CD14-positive monocyte (primary cell): ENCODE results near the gene CSRP1. TPM values are rescaled to one million over a fixed set of nuclear protein-coding genes. Genes with fewer than 3 reads are reported as not detected.
A peak's percentile ranks its signal among the peaks of the same experiment; 100 is the strongest.

Experiments
- DNase-seq, 3 donors: peaks; one replicate each; pipeline ENCODE4 v3.0.0-alpha.2; 2011 to 2022
- H2AFZ ChIP-seq: 2 replicates; pipeline ENCODE4 v1.6.0; 2012; ENCODE audit warnings: mild to moderate bottlenecking, low read depth, low read length, inconsistent platforms; ENCODE audit not compliant: insufficient read depth, poor library complexity, severe bottlenecking
- H3K27ac ChIP-seq, 2 donors: 1 replicate in 1 of 2; 2 replicates in 1 of 2; pipeline ENCODE4 v1.5.1; 2012 to 2013; ENCODE audit warnings: low read length in 2 of 2, control low read depth in 1 of 2, inconsistent platforms in 1 of 2, low read depth in 1 of 2, mild to moderate bottlenecking in 1 of 2
- H3K27me3 ChIP-seq, 2 donors: one replicate each; pipeline versions ENCODE4 v1.6.0 to v1.6.1; 2011 to 2013; ENCODE audit warnings: low read length in 2 of 2; ENCODE audit not compliant: control insufficient read depth in 2 of 2, insufficient read depth in 2 of 2
- H3K36me3 ChIP-seq, 2 donors: replicated peaks in 1 of 2; 1 replicate in 1 of 2; 2 replicates in 1 of 2; pipeline versions ENCODE4 v1.5.1 to v1.6.1; 2012 to 2013; ENCODE audit warnings: low read length in 2 of 2, control low read depth in 1 of 2, inconsistent platforms in 1 of 2, mild to moderate bottlenecking in 1 of 2; ENCODE audit not compliant: insufficient read depth in 2 of 2, control insufficient read depth in 1 of 2
- H3K4me1 ChIP-seq, 2 donors: 1 replicate in 1 of 2; 2 replicates in 1 of 2; pipeline versions ENCODE4 v1.5.1 to v1.6.1; 2012 to 2013; ENCODE audit warnings: low read length in 2 of 2, control low read depth in 1 of 2, inconsistent platforms in 1 of 2, mild to moderate bottlenecking in 1 of 2, moderate library complexity in 1 of 2; ENCODE audit not compliant: insufficient read depth in 2 of 2, control insufficient read depth in 1 of 2
- H3K4me2 ChIP-seq: replicated peaks from 2 replicates; pipeline ENCODE3; 2012; ENCODE audit warnings: low read length, moderate library complexity, mild to moderate bottlenecking; ENCODE audit not compliant: poor library complexity, severe bottlenecking; ENCODE audit errors: extremely low read depth
- H3K4me3 ChIP-seq, 3 experiments: fragments of 200-600 bp in 1 of 3; sonication (generic) in 1 of 3; replicated peaks in 1 of 3; 1 replicate in 2 of 3; 2 replicates in 1 of 3; pipeline ENCODE4 v1.5.1; 2011 to 2013; ENCODE audit warnings: low read length in 3 of 3, mild to moderate bottlenecking in 3 of 3, control low read depth in 2 of 3, low read depth in 2 of 3, inconsistent platforms in 1 of 3, moderate library complexity in 1 of 3
- H3K79me2 ChIP-seq: 2 replicates; pipeline ENCODE4 v1.6.0; 2012; ENCODE audit warnings: mild to moderate bottlenecking, control low read depth, inconsistent platforms, low read length, moderate library complexity; ENCODE audit not compliant: insufficient read depth
- H3K9ac ChIP-seq: 2 replicates; pipeline ENCODE4 v1.6.0; 2017; ENCODE audit warnings: low read length, mild to moderate bottlenecking; ENCODE audit not compliant: insufficient read depth, poor library complexity, severe bottlenecking
- H3K9me3 ChIP-seq, 2 donors: replicated peaks in 1 of 2; 1 replicate in 1 of 2; 2 replicates in 1 of 2; pipeline versions ENCODE4 v1.5.1 to v1.6.1; 2012 to 2013; ENCODE audit warnings: low read length in 2 of 2, control low read depth in 1 of 2; ENCODE audit not compliant: control insufficient read depth in 1 of 2, insufficient read depth in 1 of 2
- H4K20me1 ChIP-seq: 2 replicates; pipeline ENCODE4 v1.6.0; 2012; ENCODE audit warnings: mild to moderate bottlenecking, low read length, control low read depth, moderate library complexity; ENCODE audit not compliant: insufficient read depth
- H3K27ac Mint-ChIP-seq, 7 donors: one replicate each; pipeline ENCODE4 v1.8.0; 2020; ENCODE audit warnings: mild to moderate bottlenecking in 7 of 7, mixed read lengths in 7 of 7, moderate library complexity in 6 of 7, inconsistent platforms in 2 of 7
- H3K27me3 Mint-ChIP-seq, 3 donors: one replicate each; pipeline ENCODE4 v1.8.0; 2021 to 2022; ENCODE audit warnings: low read depth in 3 of 3, mild to moderate bottlenecking in 3 of 3, mixed read lengths in 3 of 3, moderate library complexity in 3 of 3, inconsistent platforms in 1 of 3
- H3K36me3 Mint-ChIP-seq, 2 donors: one replicate each; pipeline ENCODE4 v1.8.0; 2020; ENCODE audit warnings: mixed read lengths in 2 of 2, inconsistent platforms in 1 of 2, mild to moderate bottlenecking in 1 of 2
- H3K4me1 Mint-ChIP-seq: one replicate; pipeline ENCODE4 v1.8.0; 2020; ENCODE audit warnings: mild to moderate bottlenecking, mixed read lengths
- H3K4me3 Mint-ChIP-seq, 2 donors: one replicate each; pipeline ENCODE4 v1.8.0; 2020; ENCODE audit warnings: mild to moderate bottlenecking in 2 of 2, mixed read lengths in 2 of 2, moderate library complexity in 1 of 2
- H3K9me3 Mint-ChIP-seq, 7 donors: one replicate each; pipeline ENCODE4 v1.8.0; 2020 to 2022; ENCODE audit warnings: mixed read lengths in 7 of 7, mild to moderate bottlenecking in 6 of 7, moderate library complexity in 6 of 7, inconsistent platforms in 2 of 7
- CTCF ChIP-seq: fragments of 200-600 bp; IDR thresholded peaks from one replicate; pipeline ENCODE4 v1.8.0; 2022; ENCODE audit warnings: antibody characterized with exemption, mild to moderate bottlenecking
- WGBS: methylation state at CpG from one replicate; pipeline ENCODE4 v1.1.5; 2013; ENCODE audit warnings: missing lambda C conversion rate; ENCODE audit not compliant: insufficient coverage; 5-methylcytosine and 5-hydroxymethylcytosine counted together
- intact Hi-C, 2 donors: fragments of 100-400 bp; cut with micrococcal nuclease; formaldehyde crosslinking; loops; one replicate each; pipeline versions ENCODE4 v1.15.0 to v1.15.1; 2023
- polyA plus RNA-seq, 3 donors: library from polyadenylated mRNA; depleted of rRNA in 1 of 3; unstranded in 2 of 3; stranded (reverse) in 1 of 3; fragments of 300-500 nt in 2 of 3; fragments of >200 nt in 1 of 3; fragmentation: Illumina TruSeq in 2 of 3; gene quantifications; 1 replicate in 2 of 3; 2 replicates in 1 of 3; pipeline ENCODE4 v1.2.3, GENCODE V29; 2012 to 2021

Gene CSRP1
- polyA plus RNA-seq, 3 donors, result 87.4 to 111 (median 98.8) TPM

- no peak overlapping the region for H3K4me2 ChIP-seq
- H3K9ac ChIP-seq, result no peak overlapping the region
- peaks cover 4 to 17% of the 10 kb centered on the region in 2 donors for H3K36me3 Mint-ChIP-seq
- H2AFZ ChIP-seq, result no peak overlapping the region
- WGBS, result 93% methylated on average over 3 of the region's 4 CpGs
- TF ChIP-seq CTCF, result no peak
- peak overlapping the region in 1 of 2 donors; percentile 88 for H3K4me3 Mint-ChIP-seq
- no peak for DNase-seq
- H3K4me3 ChIP-seq, result no peak overlapping the region
- H3K27ac Mint-ChIP-seq, result no peak overlapping the region
- no peak overlapping the region for H3K27ac ChIP-seq
- H3K9me3 ChIP-seq, result no peaks in the 10 kb centered on the region
- H3K79me2 ChIP-seq, result no peaks in the 10 kb centered on the region
- H3K4me1 ChIP-seq, result peaks cover 56 to 67% of the 10 kb centered on the region in 2 donors
- H3K36me3 ChIP-seq, result no peaks in the 10 kb centered on the region
- H3K9me3 Mint-ChIP-seq, result peaks cover 0 to 12% (median 0%) of the 10 kb centered on the region in 7 donors
- intact Hi-C loops, result no loop called here
- H3K27me3 ChIP-seq, result peaks cover 32 to 37% of the 10 kb centered on the region in 2 donors
- H3K27me3 Mint-ChIP-seq, result peaks cover 24 to 39% (median 32%) of the 10 kb centered on the region in 3 donors
- no peaks in the 10 kb centered on the region for H4K20me1 ChIP-seq
- peaks cover 69% of the 10 kb centered on the region for H3K4me1 Mint-ChIP-seq
Measured at GRCh38 chr1:201537467-201537866, 30.5 kb upstream of the CSRP1 start.

- no peak overlapping the region for H3K4me2 ChIP-seq
- no peaks in the 10 kb centered on the region for H3K9me3 ChIP-seq
- H3K27me3 ChIP-seq, result peaks cover 32 to 37% of the 10 kb centered on the region in 2 donors
- Mint-ChIP-seq H3K4me3 (no peak overlapping the region), H3K36me3 (peaks cover 7 to 22% of the 10 kb centered on the region in 2 donors), H3K4me1 (peaks cover 64% of the 10 kb centered on the region), H3K27ac (no peak overlapping the region), H3K27me3 (peaks cover 24 to 40% (median 32%) of the 10 kb centered on the region in 3 donors), H3K9me3 (peaks cover 0 to 11% (median 0%) of the 10 kb centered on the region in 7 donors)
- no peaks in the 10 kb centered on the region for H3K36me3 ChIP-seq
- no peak for DNase-seq
- H3K79me2 ChIP-seq, result no peaks in the 10 kb centered on the region
- no peak overlapping the region for H3K27ac ChIP-seq
- H3K9ac ChIP-seq, result no peak overlapping the region
- WGBS, result 83% methylated on average over 1 of the region's 2 CpGs
- H4K20me1 ChIP-seq, result no peaks in the 10 kb centered on the region
- H2AFZ ChIP-seq, result no peak overlapping the region
- intact Hi-C loops, result no loop called here
- peaks cover 52 to 63% of the 10 kb centered on the region in 2 donors for H3K4me1 ChIP-seq
- no peak for TF ChIP-seq CTCF
- no peak overlapping the region for H3K4me3 ChIP-seq
Measured at GRCh38 chr1:201537028-201537427, 30.1 kb upstream of the CSRP1 start.
